Colonic mucosa (tissue), 4 donors: ENCODE results near the gene CNGA3. TPM values are rescaled to one million over a fixed set of nuclear protein-coding genes. Genes with fewer than 3 reads are reported as not detected.
"Not testable (repeated sequence)": the region's sequence is repeated elsewhere in the genome, so short reads cannot be mapped to it uniquely, and the experiment has no call there.

ENCODE experiments used
- DNase-seq: peaks from one replicate; pipeline ENCODE4 v3.0.0-alpha.2; 2020
- H3K27ac ChIP-seq: fragments of 200-600 bp; one replicate; pipeline ENCODE4 v1.8.0; 2021
- H3K27me3 ChIP-seq: fragments of 200-600 bp; one replicate; pipeline ENCODE4 v1.8.0; 2021
- H3K36me3 ChIP-seq: fragments of 200-600 bp; one replicate; pipeline ENCODE4 v1.8.0; 2021
- H3K4me1 ChIP-seq: fragments of 200-600 bp; one replicate; pipeline ENCODE4 v1.8.0; 2021; ENCODE audit warnings: mild to moderate bottlenecking
- H3K4me3 ChIP-seq: fragments of 200-600 bp; one replicate; pipeline ENCODE4 v1.8.0; 2021
- H3K9ac ChIP-seq, 2 donors: one replicate each; pipeline ENCODE4 v1.7.0; 2013; ENCODE audit warnings: control low read depth in 2 of 2, low read depth in 2 of 2, low read length in 2 of 2
- H3K9me3 ChIP-seq: fragments of 200-600 bp; one replicate; pipeline ENCODE4 v1.8.0; 2021
- CTCF ChIP-seq: fragments of 200-600 bp; IDR thresholded peaks from one replicate; pipeline ENCODE4 v1.8.0; 2022; ENCODE audit warnings: antibody characterized with exemption, mild to moderate bottlenecking
- intact Hi-C: fragments of 100-400 bp; cut with DNase I; formaldehyde crosslinking; loops from one replicate; pipeline ENCODE4 v1.14.1; 2022
- total RNA-seq, 2 donors: library from RNA; stranded (reverse); fragmentation: NEBNext Ultra II Directional in 1 of 2; extraction: Animal tissue kit (Norgen Biotek cat#: 25700) in 1 of 2; gene quantifications; one replicate each; pipeline ENCODE4 v1.2.1, GENCODE V29; 2021
- donor health status: healthy.
- donor health status: DM: no; HTN: no; CAD: no.
- donor health status: DM: no; HTN: no; CAD: no.

CNGA3 gene
- total RNA-seq, 2 donors from 2014 or later = 0.20 to 0.35 TPM

- DNase-seq = no peak
- H3K27ac ChIP-seq = no peak overlapping the region
- TF ChIP-seq CTCF = no peak
- intact Hi-C loops = no loop called here
- H3K4me3 ChIP-seq = no peak overlapping the region
- no peaks in the 10 kb centered on the region for H3K9me3 ChIP-seq
- no peaks in the 10 kb centered on the region for H3K4me1 ChIP-seq
- no peak overlapping the region for H3K9ac ChIP-seq
- H3K36me3 ChIP-seq = no peaks in the 10 kb centered on the region
- no peaks in the 10 kb centered on the region for H3K27me3 ChIP-seq
Measured at GRCh38 chr2:98315957-98316356, 30.3 kb upstream of the CNGA3 start.

- no peak overlapping the region for H3K9ac ChIP-seq
- H3K27ac ChIP-seq = no peak overlapping the region
- no peak for DNase-seq
- no peaks in the 10 kb centered on the region for H3K27me3 ChIP-seq
- no peaks in the 10 kb centered on the region for H3K36me3 ChIP-seq
- no peaks in the 10 kb centered on the region for H3K9me3 ChIP-seq
- no peak overlapping the region for H3K4me3 ChIP-seq
- no peaks in the 10 kb centered on the region for H3K4me1 ChIP-seq
- intact Hi-C loops = no loop called here
- TF ChIP-seq CTCF = no peak
Measured at GRCh38 chr2:98317214-98317613, 29.0 kb upstream of the CNGA3 start.

GRCh38 chr2:98320171-98320570, 26.1 kb upstream of the CNGA3 start:
- H3K27ac ChIP-seq, DNase-seq, intact Hi-C loops, H3K9ac ChIP-seq, H3K36me3 ChIP-seq, H3K9me3 ChIP-seq, H3K4me3 ChIP-seq, H3K27me3 ChIP-seq, H3K4me1 ChIP-seq: not testable (repeated sequence)

- TF ChIP-seq CTCF = no peak
Measured at GRCh38 chr2:98324181-98324580, 22.1 kb upstream of the CNGA3 start.

GRCh38 chr2:98327776-98328175, 18.5 kb upstream of the CNGA3 start:
- no peak overlapping the region for H3K27ac ChIP-seq
- no peak overlapping the region for H3K4me3 ChIP-seq
- no peak overlapping the region for H3K9ac ChIP-seq
- H3K36me3 ChIP-seq = no peaks in the 10 kb centered on the region
- intact Hi-C loops = no loop called here
- TF ChIP-seq CTCF = no peak
- H3K9me3 ChIP-seq = no peaks in the 10 kb centered on the region
- DNase-seq = no peak
- no peaks in the 10 kb centered on the region for H3K4me1 ChIP-seq
- H3K27me3 ChIP-seq = no peaks in the 10 kb centered on the region

More at GRCh38 chr2:98324181-98324580, 22.1 kb upstream of the CNGA3 start:
- Histone ChIP-seq H3K9ac (no peak overlapping the region), H3K9me3 (no peaks in the 10 kb centered on the region), H3K27me3 (no peaks in the 10 kb centered on the region), H3K36me3 (no peaks in the 10 kb centered on the region), H3K4me1 (no peaks in the 10 kb centered on the region), H3K27ac (no peak overlapping the region), H3K4me3 (no peak overlapping the region)
- intact Hi-C loops = no loop called here
- no peak for DNase-seq

- Histone ChIP-seq H3K4me1 (no peaks in the 10 kb centered on the region), H3K4me3 (no peak overlapping the region), H3K27me3 (no peaks in the 10 kb centered on the region), H3K9me3 (no peaks in the 10 kb centered on the region), H3K9ac (no peak overlapping the region), H3K36me3 (no peaks in the 10 kb centered on the region), H3K27ac (no peak overlapping the region)
- TF ChIP-seq CTCF = no peak
- intact Hi-C loops = no loop called here
- DNase-seq = no peak
Measured at GRCh38 chr2:98329549-98329948, 16.7 kb upstream of the CNGA3 start.
